MCF 10A (cell line): Measurements from ENCODE around the gene BAIAP2L1. TPM values are rescaled to one million over a fixed set of nuclear protein-coding genes. Genes with fewer than 3 reads are reported as not detected.

Experiments used
- BruUV-seq: library from RNA; stranded (reverse); fragments of 400-500 nt; replicated peaks from 2 replicates; lab custom pipeline; 2021; lab: Mats Ljungman, UMichigan
- CTCF ChIA-PET: fragments of 300-600 bp; sonication (Branson Sonifier 250); formaldehyde crosslinking; extraction: SDS; loops from one replicate; lab custom pipeline; 2021; ENCODE audit warnings: antibody characterized with exemption, inconsistent platforms; lab: Yijun Ruan, JAX
- POLR2A ChIA-PET: fragments of 300-600, 350-650 bp; sonication (Branson Sonifier 250); formaldehyde crosslinking; extraction: SDS; loops from one replicate; lab custom pipeline; 2020; ENCODE audit warnings: antibody characterized with exemption, inconsistent platforms; lab: Yijun Ruan, JAX
- DNase-seq: peaks from one replicate; pipeline ENCODE4 v3.0.0-alpha.2; 2018; ENCODE audit not compliant: unreplicated experiment
- H3K27ac Mint-ChIP-seq: one replicate; pipeline ENCODE4 v1.8.0; 2022; ENCODE audit warnings: mild to moderate bottlenecking, low read depth, mixed read lengths; ENCODE audit not compliant: unreplicated experiment
- H3K27me3 Mint-ChIP-seq: one replicate; pipeline ENCODE4 v1.8.0; 2022; ENCODE audit warnings: mixed read lengths; ENCODE audit not compliant: insufficient read depth, unreplicated experiment
- H3K36me3 Mint-ChIP-seq: one replicate; pipeline ENCODE4 v1.8.0; 2022; ENCODE audit warnings: mild to moderate bottlenecking, moderate library complexity, mixed read lengths; ENCODE audit not compliant: insufficient read depth, unreplicated experiment
- H3K4me1 Mint-ChIP-seq: one replicate; pipeline ENCODE4 v1.8.0; 2022; ENCODE audit warnings: mixed read lengths; ENCODE audit not compliant: insufficient read depth, unreplicated experiment
- H3K4me3 Mint-ChIP-seq: one replicate; pipeline ENCODE4 v1.8.0; 2022; ENCODE audit warnings: mild to moderate bottlenecking, moderate library complexity, mixed read lengths; ENCODE audit not compliant: unreplicated experiment
- H3K9me3 Mint-ChIP-seq: one replicate; pipeline ENCODE4 v1.8.0; 2022; ENCODE audit warnings: mixed read lengths; ENCODE audit not compliant: unreplicated experiment
- CTCF ChIP-seq: fragments of 200-600 bp; IDR thresholded peaks from one replicate; pipeline ENCODE4 v1.8.0; 2022; ENCODE audit warnings: antibody characterized with exemption, mild to moderate bottlenecking; ENCODE audit not compliant: unreplicated experiment
- intact Hi-C: fragments of 100-400 bp; cut with micrococcal nuclease; formaldehyde crosslinking; loops from 2 replicates; pipeline ENCODE4 v1.14.1; 2022
- total RNA-seq: library from RNA; stranded (reverse); gene quantifications from 2 replicates; pipeline ENCODE4 v1.2.3, GENCODE V29; 2022

The BAIAP2L1 gene
- total RNA-seq, 1 experiment from 2014 or later = 60.2 TPM

GRCh38 chr7:98251601-98252424, 149.1 kb downstream of the BAIAP2L1 start, which contains the start of gene TECPR1:
Gene TECPR1, minus strand, starts transcription at chr7:98252232. Its CDS starts 6,086 bp downstream, at chr7:98246146.
- no peaks in the 10 kb centered on the region for H3K9me3 Mint-ChIP-seq
- no TSS peak for BruUV-seq
- no peaks in the 10 kb centered on the region for H3K27me3 Mint-ChIP-seq
- no peak for TF ChIP-seq CTCF
- DNase-seq = peak; percentile 89
- intact Hi-C loops = no loop called here
- POLR2A ChIA-PET = interaction anchor here (0.6 to 3.5 kb wide), 13 partner anchors 10 to 655 kb away, joined by 3 to 16 read pairs (median 4); no protein-coding TSS in a partner anchor
- H3K27ac Mint-ChIP-seq = peak within 1 kb of the TSS; percentile 96
- H3K4me1 Mint-ChIP-seq = peaks cover 5% of the 10 kb centered on the region
- peak within 1 kb of the TSS; percentile 100 for H3K4me3 Mint-ChIP-seq
- peaks cover 12% of the 10 kb centered on the region for H3K36me3 Mint-ChIP-seq
- CTCF ChIA-PET = interaction anchor here (0.8 to 1.9 kb wide), 2 partner anchors 65 to 83 kb away, joined by 3 to 5 read pairs; no protein-coding TSS in a partner anchor

- Mint-ChIP-seq H3K9me3 (no peaks in the 10 kb centered on the region), H3K4me1 (peaks cover 5% of the 10 kb centered on the region), H3K36me3 (peaks cover 6% of the 10 kb centered on the region), H3K4me3 (peak overlapping the region; percentile 100), H3K27ac (no peak overlapping the region), H3K27me3 (no peaks in the 10 kb centered on the region)
- ChIA-PET CTCF (interaction anchor here (0.7 to 1.9 kb wide), 5 partner anchors 8 to 592 kb away, joined by 3 to 6 read pairs (median 3); no protein-coding TSS in a partner anchor), POLR2A (interaction anchor here (0.6 to 3.5 kb wide), 8 partner anchors 11 to 656 kb away, joined by 3 to 16 read pairs (median 4); no protein-coding TSS in a partner anchor)
- TF ChIP-seq CTCF = no peak
- intact Hi-C loops = no loop called here
- BruUV-seq = no TSS peak
- DNase-seq = no peak
These were observed 149.7 kb downstream of the BAIAP2L1 start for GRCh38 chr7:98251231-98251600.

DNA sequence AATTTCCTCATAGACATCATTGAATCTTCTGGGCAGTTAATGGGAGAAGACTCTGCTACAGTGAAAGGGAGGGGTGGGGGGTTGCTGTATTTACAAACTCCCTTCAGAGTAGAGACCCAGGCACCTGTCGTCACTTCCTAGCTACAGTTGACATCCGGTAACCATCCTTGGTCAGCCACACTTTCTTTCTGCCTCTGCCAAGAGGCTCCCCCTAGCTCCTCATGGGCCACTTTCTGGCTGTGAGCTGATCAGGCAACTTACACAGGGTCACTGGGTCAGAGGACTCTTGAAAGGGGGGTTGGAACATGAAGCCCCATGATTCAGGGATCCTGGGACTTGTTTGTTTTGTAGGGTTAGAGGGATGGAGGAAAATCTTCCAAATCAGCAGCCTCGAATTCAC, 150.1 kb downstream of the BAIAP2L1 start:
- ChIA-PET POLR2A (interaction anchor here (0.7 to 3.5 kb wide), 8 partner anchors 11 to 82 kb away, joined by 3 to 16 read pairs (median 4); no protein-coding TSS in a partner anchor), CTCF (interaction anchor here (0.7 to 1.9 kb wide), 5 partner anchors 9 to 592 kb away, joined by 3 to 6 read pairs (median 3); no protein-coding TSS in a partner anchor)
- no peak for DNase-seq
- BruUV-seq = TSS peak; percentile 62
- TF ChIP-seq CTCF = no peak
- Mint-ChIP-seq H3K27me3 (no peaks in the 10 kb centered on the region), H3K27ac (no peak overlapping the region), H3K4me3 (peak overlapping the region; percentile 100), H3K36me3 (peaks cover 5% of the 10 kb centered on the region), H3K4me1 (peaks cover 5% of the 10 kb centered on the region), H3K9me3 (no peaks in the 10 kb centered on the region)
- intact Hi-C loops = no loop called here

DNA sequence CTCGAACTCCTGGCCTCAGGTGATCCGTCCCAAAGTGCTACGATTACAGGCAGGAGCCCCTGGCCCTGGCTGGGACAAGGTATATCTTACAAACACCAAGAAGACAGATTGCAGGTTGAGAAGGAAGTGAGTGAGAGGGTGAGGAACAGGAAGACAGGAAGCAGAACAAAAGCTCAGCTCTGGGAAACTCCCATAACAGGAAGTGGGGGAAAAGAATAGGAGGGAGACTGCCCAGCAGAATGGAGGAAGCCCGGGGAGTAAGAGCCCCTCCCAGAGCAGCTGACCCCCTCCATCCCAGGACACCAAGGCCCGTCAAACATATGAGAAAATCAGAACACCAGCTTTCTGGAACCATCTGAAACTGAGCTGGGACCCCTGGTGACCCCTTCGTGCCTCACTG, 151.8 kb downstream of the BAIAP2L1 start:
- TF ChIP-seq CTCF = no peak
- H3K4me3 Mint-ChIP-seq = no peak overlapping the region
- H3K36me3 Mint-ChIP-seq = peaks cover 5% of the 10 kb centered on the region
- H3K4me1 Mint-ChIP-seq = peaks cover 5% of the 10 kb centered on the region
- no peaks in the 10 kb centered on the region for H3K27me3 Mint-ChIP-seq
- no peaks in the 10 kb centered on the region for H3K9me3 Mint-ChIP-seq
- no TSS peak for BruUV-seq
- POLR2A ChIA-PET = no interaction called here
- DNase-seq = no peak
- H3K27ac Mint-ChIP-seq = no peak overlapping the region
- CTCF ChIA-PET = interaction anchor here (0.5 to 1.0 kb wide), 3 partner anchors 8 to 207 kb away, joined by 3 read pairs; no protein-coding TSS in a partner anchor
- intact Hi-C loops = no loop called here
